Ramos (cell line): ENCODE measurements around the gene KCNQ2.
"Not testable (repeated sequence)": the region's sequence is repeated elsewhere in the genome, so short reads cannot be mapped to it uniquely, and the experiment has no call there.

ENCODE experiments used
- in situ Hi-C: fragments of 300-500 bp; cut with MboI; formaldehyde crosslinking; loops from one replicate; pipeline ENCODE4 v1.14.3; 2022; ENCODE audit warnings: low sequenced_read_pairs; ENCODE audit not compliant: unreplicated experiment

Gene KCNQ2

DNA sequence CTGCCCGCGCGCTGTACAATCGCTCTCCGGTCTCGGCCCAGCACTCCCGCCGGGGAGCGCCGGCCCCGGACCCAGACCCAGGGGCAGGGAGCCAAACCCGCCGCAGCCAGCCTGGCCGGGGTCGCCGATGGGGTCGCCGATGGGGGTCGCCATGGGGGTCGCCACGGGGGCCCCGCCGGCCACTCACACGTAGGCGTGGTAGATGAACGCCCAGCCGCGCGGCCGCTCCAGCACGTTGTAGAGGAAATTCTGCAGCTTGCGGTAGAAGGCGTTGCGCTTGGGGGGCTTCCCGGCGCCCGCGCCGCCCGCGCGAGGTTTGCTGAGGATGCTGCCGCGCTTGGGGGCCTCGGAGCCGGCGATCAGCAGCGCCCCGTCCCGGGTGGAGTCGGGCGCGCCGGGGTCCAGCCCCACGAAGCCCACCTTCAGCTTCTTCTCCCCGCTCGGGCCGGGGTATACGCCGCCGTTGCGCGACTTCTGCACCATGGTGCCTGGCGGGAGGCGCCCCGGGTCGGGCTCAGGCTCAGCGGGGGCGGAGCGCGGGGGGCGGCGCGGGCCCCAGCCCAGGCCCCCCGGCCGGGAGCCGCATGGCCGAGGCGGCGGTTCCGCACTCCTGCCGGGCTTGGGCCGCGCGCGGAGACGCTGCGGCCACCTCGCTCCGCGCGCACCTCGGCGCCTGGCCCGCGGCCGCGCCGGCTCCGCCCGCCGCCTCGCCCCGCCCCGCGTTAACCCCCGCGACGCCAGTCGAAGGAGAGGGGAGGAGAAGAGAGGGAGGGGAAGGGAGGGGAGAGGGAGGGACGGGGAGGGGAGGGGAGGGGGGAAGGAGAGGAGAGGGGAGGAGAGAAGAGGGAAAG, at the start of gene KCNQ2:
Gene KCNQ2, minus strand, starts transcription at position 675 of the 851 bp plus-strand sequence. Its CDS starts 192 bp downstream, at position 483.
- in situ Hi-C loops = no loop called here

DNA sequence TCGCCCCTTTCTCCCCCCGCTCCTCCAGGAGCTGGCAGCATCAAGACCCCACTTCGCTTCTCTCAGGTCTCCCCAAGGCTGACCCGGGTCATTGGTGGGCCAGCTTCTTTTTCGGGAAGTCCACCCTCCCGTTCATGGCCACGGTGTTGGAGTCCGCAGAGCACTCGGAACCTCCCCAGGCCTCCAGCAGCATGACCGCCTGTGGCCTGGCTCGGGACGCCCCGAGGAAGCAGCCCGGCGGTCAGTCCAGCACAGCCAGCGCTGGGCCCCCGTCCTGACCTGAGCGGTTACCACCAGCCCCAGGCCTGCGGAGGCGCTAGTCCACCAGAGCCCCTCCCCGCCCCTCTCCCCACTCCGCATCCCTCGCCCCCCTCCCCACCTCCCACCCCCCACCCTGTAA, 49.1 kb upstream of the KCNQ2 start:
- in situ Hi-C loops = no loop called here

DNA sequence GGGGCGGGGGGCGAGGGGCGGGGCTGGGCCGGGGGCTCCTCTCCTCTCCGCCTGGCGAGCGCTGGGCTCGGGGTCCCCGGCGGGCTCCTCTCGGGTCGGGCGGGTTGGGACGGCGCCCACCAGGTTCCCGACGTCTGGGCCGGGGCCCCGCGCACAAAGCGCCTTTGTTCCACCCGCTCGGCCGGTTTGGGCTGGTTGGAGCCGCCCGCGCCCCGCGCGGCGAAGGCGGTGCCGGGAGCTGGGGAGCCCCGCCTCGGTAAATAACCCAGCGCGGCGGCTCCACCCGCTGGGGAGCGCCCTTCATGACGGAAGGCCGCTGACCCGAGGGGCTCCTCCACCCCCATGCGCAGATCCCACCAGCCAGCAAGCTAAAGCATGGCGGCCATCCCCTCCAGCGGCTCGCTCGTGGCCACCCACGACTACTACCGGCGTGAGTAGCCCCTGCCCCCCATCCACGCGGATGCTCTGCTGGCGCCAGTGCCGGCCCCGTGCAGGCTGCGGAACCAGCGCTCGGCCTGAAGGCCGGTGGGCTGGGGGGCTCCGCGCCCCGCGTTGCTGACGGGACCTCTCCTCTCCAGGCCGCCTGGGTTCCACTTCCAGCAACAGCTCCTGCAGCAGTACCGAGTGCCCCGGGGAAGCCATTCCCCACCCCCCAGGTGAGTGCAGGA, 48.6 kb upstream of the KCNQ2 start:
- in situ Hi-C loops = no loop called here

- in situ Hi-C loops = no loop called here
These were observed 48.1 kb upstream of the KCNQ2 start, which contains the start of gene PPDPF for GRCh38 chr20:63520504-63520933. PPDPF (plus strand) TSS chr20:63520765; CDS start chr20:63521309, 544 bp downstream.

GRCh38 chr20:63519668-63520503, 47.4 kb upstream of the KCNQ2 start:
- in situ Hi-C loops = no loop called here

DNA sequence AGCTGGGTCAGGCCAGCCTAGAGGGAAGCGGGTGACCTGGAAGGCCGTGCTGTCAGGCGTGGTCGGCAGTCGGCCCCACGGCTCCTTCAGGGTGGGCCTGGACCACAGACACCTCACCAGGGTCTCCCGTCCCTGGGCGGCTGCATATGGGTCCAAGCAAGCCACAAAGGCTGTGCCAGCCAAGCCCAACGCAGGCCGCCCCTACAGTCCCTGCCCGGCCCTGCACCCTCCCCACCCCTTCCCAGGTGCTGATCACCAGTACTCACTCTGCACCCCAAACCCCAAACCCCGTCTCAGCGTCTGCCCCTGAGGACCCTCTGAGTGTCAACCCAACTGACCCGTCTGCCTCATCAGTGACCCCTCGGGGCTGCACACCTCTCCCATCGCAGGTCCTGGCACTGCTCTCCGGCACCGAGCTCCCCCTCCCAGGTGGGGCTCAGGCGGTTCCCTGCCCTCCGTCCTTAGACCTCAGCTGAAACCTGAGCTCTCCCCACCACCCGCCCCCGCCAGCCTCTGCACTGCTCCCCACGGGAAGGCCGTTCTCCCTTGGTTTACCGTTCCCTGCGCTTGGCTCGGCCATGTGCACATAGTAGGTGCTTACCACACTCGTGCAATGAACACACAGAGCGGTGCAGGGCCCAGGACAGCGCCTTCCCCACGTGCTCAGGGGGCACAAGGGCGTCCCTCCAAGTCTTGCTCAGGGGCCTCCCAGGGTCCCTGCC, 46.7 kb upstream of the KCNQ2 start:
- in situ Hi-C loops = no loop called here

DNA sequence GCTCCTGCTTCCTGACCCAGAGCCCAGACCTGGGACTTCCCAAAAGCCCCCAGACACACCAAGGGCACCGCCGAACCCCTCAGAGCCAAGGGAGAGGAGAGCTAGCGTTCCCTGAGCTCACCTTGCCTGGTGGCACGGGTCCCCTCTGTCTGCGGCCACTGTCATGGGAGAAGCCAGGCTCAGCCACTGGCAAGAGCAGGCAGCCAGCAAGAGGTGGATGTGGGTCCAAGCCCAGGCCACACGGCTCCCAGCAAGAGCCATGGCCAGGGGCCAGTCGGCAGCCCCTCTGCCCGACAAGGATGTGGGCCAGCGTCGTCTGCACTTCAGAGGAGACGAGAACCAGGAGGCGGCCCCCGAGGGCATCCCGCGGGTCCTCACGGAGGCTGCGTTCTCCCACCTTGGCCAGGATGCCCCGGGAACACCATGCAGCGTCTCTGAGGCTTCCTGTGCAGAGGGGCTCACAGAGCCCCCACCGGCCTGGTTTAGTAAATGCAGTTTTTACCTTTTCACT, 46.0 kb upstream of the KCNQ2 start:
- in situ Hi-C loops = no loop called here

- in situ Hi-C loops = no loop called here
These were observed 45.2 kb upstream of the KCNQ2 start for GRCh38 chr20:63517376-63518309.

- in situ Hi-C loops = not testable (repeated sequence)
These were observed 42.1 kb upstream of the KCNQ2 start for GRCh38 chr20:63514520-63514919.

DNA sequence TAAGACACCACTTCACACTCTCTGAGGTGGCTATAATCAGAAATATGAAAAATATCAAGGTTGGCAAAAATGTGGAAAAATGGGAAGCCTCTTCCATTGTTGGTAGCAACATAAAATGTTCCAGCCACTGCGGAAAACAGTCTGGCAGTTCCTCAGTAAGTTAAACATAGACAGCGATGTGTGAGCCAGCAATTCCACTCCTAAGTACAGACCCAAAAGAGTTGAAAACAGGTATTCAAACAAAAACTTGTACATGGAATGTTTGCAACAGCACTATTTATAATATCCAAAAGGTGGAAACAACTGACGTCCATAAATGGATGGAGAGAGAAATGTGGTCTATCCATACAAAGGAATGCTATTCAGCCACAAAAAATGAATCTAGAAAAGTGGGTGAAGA, 40.8 kb upstream of the KCNQ2 start:
- in situ Hi-C loops = no loop called here

DNA sequence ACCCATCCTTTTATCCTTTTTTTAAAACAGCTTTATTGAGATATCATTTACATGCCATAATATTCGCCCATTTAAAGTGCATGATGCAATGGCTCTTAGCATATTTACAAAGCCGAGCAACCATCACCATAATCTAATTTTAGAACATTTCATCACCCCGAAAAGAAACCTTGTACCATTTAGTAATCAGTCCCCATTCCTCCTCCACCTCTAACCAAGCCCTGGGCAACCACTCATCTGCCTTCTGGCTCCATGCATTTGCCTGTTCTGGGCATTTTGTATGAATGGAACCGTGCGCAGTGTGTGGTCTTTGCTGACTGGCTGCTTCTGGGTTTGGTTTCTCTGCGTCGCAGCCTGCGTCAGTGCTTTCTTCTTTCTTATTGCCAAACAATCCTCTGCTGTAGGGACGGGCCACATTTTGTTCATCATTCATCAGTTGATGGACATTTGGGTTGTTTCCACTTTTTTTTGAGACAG, 36.7 kb upstream of the KCNQ2 start:
- in situ Hi-C loops = no loop called here

- in situ Hi-C loops = no loop called here
These were observed 35.8 kb upstream of the KCNQ2 start for GRCh38 chr20:63508072-63508768.

GRCh38 chr20:63507083-63507743, 34.8 kb upstream of the KCNQ2 start:
- in situ Hi-C loops = no loop called here

DNA sequence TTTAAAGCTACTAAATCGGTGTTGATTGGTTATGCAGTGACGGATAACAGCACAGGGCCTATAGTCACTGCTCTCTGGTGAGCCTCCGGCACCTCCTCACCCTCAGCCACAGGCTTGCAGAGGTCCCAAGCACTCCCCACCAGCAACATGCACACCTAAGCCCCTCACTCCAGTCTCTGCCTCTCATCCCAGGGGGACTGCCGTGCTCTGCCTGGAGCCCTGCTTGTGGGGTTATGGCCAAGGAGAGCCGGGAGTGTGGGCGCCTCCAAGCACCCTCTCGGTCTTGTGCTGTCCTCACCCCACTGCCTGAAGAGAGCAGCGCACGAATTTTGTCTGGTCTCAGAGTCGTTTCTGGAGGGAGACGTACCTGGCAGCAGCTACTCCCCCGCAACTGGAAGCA, 33.3 kb upstream of the KCNQ2 start:
- in situ Hi-C loops = no loop called here

- in situ Hi-C loops = no loop called here
These were observed 32.8 kb upstream of the KCNQ2 start for GRCh38 chr20:63505281-63505680.

DNA sequence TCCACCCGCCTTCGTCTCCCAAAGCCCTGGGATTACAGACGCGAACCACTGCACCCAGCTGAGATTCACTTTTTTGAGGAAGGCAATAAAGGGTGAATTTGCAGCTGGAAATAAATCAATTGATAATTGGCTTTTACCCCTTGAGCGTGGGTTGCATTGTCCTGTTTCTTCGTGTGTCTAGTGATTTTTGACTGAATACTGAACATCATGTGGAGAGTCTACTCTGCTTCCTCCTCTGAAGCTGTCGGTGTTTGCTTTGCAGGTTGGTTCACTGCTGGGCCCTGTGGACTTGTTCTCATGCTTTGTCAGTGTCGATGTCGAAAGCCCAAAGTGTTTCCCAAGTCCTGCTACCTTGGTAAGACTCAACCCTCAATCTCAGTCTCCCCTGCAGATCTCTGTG, 32.2 kb upstream of the KCNQ2 start:
- in situ Hi-C loops = no loop called here

- in situ Hi-C loops = no loop called here
These were observed 31.1 kb upstream of the KCNQ2 start for GRCh38 chr20:63503524-63503923.
